ENCODE data around the gene RAB10.
"Not testable (repeated sequence)": the region's sequence is repeated elsewhere in the genome, so short reads cannot be mapped to it uniquely, and the experiment has no call there.

RAB10 gene

DNA sequence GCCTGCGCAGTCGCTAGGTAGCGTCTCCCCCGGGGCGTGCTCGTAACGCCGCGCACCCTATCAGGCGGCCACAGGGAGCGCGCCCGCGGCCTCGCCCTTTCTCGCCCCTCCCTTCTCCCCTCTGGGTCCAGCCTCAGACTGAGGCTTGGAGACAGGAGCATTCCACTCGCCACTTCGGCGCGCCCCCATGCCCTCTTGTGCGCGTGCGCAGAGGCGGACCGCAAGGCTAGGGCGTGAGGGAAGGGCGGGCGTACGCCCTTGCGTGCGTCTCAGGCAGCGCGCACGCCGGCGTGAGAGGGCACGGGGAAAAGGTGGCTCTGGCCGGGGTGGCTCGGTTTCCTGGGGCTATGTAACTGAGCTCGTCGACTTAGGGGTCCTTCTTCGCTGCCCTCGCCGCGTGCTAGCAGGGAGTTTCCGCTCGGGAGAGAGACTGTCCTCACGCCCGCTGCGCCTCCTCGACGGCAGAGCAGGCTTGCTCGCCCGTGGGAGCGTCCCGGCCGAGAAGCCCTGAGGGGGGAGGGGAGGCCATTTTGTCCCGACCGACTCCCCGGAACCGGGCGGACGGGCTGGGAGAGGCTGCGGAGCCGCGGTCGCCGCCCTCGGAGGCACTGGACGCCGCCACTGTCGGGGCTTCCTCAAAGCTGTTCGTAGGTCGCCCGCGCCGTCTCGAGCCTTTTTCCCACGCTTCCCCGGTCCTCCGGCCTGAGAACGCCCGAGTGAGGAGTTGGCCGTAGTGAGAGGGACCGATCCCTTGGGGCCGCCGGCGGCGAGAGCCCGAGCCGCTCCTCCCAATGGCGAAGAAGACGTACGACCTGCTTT is at the start of gene RAB10:
Gene RAB10 (plus strand): TSS at position 267 of the 819 bp plus-strand sequence. CDS start 525 bp downstream, at position 792.
- peak; percentile 100 for DNase-seq (ENCODE audit: low spot score)

DNA sequence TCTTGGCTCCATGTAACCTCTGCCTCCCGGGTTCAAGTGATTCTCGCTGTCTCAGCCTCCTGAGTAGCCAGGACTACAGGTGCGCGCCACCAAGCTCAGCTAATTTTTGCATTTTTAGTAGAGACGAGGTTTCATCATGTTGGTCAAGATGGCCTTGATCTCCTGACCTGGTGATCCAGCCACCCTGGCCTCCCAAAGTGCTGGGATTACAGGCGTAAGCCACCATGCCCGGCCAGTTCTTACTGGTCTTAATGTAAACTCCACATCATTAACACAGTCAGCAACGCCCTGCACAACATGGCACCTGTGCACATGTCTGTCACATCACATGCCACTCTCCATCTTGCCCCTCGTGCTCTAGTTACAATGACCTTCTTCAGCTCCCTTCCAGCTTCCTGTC is 45.8 kb upstream of the RAB10 start:
- no peak for DNase-seq (ENCODE audit: low spot score)

DNA sequence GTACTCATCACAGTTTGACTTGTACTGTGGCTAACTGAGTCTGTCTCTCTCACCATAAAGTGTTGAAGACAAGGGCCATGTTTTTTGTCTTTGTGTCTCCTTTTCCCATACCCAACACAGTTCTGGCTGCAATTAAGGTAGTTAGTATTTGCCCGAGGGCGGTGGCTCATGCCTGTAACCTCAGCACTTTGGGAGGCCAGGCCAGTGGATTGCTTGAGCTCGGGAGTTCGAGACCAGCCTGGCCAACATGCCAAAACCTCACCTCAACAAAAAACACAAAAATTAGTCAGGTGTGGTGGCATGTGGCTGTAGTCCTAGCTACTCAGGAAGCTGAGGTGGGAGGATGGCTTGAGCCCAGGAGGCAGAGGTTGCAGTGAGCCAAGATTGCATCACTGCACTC is 44.7 kb upstream of the RAB10 start:
- no peak for DNase-seq (ENCODE audit: low spot score)

DNA sequence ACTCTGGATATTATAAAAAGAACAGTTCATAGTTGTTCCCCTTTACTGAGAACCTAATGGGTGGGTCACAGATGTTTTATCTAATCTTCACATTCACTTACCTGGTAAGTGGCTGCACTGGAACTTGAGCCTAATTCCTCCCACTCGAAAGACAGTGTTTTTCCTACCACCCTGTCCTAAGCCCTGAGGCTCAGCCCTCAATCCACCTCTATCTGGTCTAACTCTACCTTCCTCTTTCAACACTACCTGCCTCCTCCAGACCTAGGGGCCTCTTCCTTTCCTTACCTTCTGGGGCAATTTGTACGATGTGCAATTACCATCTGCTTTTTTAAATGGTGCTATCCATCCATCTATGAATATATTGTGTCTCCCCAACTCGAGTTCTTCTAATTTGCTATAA is 41.9 kb upstream of the RAB10 start:
- DNase-seq (ENCODE audit: low spot score), result no peak

DNA sequence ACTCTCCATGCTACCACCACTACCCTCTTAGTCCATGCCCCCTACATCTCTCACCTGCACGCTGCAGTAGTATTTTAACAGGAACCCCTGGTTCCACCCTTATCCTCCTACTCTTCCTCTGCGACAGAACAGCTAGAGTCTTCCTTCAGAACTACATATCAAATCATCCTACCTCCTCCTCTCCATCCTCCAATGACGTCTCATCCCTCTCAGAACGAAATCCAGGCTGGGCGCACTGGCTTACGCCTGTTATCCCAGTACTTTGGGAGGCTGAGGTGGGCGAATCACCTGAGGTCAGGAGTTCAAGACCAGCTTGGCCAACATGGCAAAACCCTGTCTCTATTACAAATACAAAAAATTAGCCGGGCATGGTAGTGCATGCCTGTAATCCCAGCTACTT is 41.3 kb upstream of the RAB10 start:
- DNase-seq (ENCODE audit: low spot score), result no peak

DNA sequence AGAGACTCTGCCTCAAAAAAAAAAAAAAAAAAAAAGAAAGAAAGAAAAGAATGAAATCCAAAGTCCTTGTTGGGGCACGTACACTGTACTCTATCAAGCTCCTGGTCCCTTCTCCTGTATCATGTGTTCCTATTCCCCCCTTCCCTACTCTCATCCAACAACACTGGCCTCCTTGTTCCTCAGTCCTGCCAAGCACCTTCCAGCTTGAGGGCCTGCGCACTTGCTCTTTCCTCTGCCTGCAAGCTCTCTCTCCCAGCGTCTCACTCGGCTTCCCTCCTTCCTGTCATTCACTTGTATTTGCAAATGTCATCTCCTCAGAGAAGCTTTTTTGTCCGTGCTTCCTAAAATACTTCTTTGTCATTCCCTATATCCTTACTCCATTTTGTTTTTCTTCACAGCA is 40.8 kb upstream of the RAB10 start:
- no peak for DNase-seq (ENCODE audit: low spot score)

DNA sequence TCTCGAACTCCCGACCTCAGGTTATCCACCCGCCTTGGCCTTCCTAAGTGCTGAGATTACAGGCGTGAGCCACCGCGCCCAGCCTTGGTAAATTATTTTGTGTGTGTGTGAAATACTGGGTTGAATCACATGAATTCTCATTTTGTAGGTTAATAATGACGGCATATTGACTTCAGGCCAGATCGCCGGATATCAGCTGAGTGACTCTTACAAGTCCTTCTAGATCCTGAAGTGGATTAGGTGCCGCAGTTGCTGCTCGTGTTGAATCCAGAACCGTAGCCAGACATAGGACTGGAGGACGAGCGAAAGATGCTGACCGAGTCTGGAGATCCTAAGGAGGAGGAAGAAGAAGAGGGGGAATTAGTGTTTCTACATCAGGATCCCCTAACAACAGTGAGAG is 39.4 kb upstream of the RAB10 start:
- DNase-seq (ENCODE audit: low spot score), result no peak

DNA sequence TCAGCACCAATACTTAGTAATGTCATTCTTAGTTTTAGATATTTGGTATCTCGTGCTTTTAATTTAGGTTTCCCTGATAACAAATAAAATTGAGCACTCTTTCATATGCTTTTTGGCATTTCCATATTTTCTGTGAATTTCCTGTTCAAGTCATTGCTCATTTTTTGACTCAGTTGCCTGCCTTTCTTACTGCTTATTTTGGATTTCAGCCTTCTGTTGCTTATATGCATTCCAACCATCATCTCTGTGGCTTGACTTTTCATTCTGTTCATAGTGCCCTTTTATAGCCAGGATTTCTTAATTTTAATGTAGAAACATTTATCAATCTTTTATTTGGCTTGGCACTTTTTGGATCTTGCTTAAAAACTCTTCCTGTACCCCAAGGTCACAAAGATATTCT is 37.0 kb upstream of the RAB10 start:
- no peak for DNase-seq (ENCODE audit: low spot score)

DNA sequence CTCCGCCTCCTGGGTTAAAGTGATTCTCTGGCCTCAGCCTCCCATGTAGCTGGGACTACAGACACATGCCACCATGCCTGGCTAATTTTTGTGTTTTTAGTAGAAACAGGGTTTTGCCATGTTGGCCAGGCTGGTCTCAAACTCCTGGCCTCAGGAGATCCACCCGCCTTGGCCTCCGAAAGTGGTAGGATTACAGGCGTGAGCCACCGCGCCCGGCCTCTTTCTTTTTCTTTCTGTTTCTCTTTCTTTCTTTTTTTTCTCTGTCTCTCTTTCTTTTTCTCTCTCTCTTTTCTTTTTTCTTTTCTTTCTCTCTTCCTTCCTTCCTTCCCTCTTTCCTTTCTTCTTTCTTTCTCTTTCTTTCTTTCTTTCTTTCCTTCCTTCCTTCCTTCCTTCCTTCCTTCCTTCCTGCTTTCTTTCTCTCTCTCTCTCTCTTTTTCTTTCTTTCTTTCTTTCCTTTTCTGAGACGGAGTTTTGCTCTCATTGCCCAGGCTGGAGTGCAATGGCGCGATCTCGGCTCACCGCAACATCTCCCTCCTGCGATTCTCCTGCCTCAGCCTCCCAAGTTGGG is 35.0 kb upstream of the RAB10 start:
- not testable (repeated sequence) for DNase-seq (ENCODE audit: low spot score)

DNA sequence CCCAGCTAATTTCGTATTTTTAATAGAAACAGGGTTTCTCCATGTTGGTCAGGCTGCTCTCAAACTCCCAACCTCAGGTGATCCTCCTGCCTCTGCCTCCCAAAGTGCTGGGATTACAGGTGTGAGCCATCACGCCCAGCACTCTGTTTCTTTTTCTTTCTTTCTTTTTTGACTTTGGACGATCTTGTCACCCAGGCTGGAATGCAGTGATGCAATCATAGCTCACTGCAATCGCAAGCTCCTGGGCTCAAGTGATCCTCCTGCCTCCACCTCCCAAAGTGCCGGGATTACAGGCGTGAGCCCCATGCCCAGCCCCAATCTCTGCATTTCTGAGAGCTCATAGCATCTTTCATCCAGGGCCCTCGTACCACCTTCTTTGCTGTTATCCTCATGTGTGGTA is 34.5 kb upstream of the RAB10 start:
- not testable (repeated sequence) for DNase-seq (ENCODE audit: low spot score)

DNA sequence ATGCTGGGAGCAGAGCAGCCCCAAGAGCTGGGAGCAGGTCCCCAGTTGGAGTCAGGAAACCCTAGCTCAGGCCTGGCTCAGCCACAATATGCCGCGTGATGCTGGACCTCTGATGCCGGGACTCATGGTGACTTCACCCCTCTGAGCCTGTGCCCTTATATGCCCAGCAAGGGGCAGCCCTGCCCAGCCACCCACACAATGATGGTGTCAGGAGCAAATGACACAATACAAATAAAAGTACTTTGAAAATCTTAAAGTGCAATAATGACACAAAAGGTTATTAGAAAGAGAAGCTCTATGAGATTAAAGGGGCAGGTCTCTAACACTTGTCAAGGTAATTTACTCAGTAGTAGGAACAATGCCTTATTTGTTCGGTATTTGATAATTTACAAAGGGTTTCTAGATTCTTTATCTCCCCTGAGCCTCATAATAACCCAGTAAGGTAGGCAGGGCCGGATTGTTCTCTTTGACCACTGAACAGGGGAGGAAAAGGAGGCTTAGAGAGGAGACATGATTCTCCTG is 33.3 kb upstream of the RAB10 start:
- no peak for DNase-seq (ENCODE audit: low spot score)

DNA sequence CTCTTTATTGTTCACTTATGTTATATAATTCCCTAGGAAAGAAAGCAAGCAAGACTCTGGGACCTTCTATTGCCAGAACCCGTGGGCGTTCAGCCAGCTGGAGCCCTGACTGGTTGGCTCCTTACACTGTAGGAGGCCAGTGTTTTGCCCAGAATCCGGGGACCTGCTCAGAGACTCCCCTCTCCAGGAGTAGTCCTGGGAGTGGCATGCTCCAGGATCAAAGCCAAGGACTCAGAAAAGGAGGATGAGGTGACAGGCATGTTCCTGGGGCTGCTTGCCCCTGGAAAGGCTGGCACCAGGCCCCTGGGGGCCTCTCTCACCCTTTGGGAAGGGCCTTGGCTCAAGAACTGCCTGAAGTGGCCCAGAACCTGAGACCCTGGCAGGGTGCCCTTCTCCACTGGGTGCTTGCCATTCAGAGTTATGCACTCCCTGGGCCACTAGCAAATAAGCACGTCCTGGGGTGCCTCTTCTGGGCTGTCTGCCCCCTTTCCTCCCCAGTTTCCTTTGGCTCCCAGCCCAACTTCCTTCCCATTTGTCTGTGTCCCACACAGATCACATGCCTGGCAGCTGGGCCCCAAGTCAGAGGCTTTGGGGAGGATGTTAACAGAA is 32.0 kb upstream of the RAB10 start:
- no peak for DNase-seq (ENCODE audit: low spot score)

DNA sequence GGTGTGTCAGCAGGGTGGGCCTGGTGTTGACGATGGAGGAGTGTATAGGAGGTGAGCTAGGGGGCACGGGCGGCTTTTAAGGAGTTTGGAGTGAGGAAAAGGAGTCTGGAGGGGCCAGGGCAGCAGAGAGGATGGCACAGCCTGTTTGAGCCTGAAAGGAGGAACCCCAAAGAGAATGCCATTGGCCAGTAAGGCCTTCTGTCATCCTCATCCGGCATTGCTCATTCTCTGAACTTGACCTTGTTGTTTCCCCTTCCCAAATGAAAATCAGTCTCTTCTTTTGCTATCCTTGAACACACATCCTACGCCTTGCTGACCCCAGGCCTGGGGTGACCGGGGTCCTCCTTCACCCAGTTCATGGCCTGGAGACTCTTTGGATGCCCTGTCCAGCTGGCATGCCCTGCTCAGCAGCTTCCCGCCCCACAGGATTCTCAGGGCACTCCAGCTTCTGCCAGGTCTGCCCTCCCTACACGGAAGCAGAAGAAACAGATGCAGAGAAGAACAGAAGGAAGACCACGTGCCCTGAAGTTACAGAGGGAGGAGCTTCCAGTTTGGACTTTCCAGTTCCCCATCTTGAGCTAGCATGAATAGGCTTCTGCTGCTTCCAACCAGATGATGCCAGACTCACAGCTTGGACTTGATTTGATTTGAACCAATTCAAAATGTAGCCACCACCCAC is 31.1 kb upstream of the RAB10 start:
- no peak for DNase-seq (ENCODE audit: low spot score)

DNA sequence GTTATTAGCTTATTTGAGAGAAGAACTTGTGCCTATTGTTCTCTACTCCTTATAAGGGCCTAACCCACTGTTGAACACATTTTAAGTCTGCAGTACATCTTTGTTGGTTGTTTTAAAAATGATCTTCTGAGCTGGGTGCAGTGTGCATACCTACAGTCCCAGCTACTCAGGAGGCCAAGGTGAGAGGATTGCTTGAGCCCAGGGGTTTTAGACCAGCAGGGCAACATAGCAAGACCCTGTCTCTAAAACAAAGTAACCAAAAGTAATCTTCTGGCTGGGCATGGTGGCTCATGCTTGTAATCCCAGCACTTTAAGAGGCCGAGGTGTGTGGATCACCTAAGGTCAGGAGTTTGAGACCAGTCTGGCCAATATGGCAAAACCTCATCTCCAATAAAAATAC is 25.8 kb upstream of the RAB10 start:
- DNase-seq (ENCODE audit: low spot score), result no peak

DNA sequence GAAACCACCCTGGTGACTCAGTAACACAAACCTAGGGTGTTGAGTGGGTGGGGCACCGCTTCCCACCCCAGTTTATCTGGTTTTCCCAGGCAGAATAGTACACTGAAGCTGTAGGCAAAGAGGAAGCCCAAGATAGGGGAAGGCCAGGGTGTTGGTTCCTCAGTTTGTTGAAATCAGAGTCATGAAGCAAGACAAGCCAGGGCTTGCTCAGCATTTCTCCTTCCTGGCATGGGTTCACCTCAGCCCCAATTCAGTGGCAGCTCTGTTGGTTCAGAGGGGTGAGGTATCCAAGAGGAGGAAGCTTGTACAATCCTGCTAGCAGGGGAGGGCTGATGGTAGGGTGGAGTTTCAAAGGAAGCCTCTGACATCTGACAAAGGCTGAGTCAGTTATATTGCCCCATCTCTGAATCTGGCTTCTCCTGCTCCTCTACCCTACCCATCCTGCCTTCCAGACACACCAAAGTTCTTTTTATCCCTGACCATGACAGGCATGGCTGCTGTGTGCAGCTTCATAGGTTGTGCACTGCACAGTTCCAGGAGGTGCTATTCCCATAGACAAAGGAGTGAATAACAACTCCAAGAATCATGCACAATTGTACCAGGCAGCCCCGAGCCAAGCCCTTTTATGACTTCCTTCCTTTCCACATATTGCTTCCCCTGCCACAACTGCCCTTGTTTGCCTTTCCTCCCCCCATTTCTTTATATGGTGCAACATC is 24.9 kb upstream of the RAB10 start:
- DNase-seq (ENCODE audit: low spot score), result peak; percentile 19

DNA sequence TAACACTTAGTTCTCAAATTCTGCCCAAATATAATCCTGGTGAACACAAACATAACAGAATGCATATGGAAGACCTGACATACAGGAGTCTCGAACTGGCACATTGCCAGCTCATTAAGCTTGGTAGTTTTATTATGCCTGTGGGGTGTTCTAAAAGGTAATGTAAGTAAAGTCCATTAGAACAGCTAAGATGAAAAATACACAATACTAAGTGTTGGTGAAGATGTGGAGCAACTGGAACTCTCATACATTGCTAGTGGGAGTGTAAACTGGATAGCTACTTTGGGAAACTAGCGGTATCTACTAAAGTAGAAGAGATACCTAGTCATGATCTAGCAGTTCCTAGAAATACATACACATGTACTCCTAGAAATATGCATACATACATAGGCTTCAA is 24.3 kb upstream of the RAB10 start:
- no peak for DNase-seq (ENCODE audit: low spot score)

DNA sequence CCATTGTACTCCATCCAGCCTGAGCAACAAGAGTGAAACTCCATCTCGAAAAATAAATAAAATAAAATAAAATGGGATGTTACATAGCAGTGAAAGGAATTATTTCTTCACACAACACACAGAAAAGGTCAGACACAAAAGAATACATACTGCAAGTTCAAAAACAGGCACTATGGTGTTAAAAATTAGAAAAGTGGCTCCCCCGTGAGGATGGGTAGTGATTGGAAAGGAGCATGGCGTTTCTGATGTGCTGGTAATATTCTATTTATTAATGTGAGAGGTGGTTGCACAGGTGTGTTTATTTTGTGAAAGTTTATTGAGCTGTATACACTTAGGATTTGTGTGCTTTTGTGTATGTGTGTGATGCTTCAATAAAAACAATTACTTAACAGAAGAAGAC is 22.9 kb upstream of the RAB10 start:
- DNase-seq (ENCODE audit: low spot score), result no peak

DNA sequence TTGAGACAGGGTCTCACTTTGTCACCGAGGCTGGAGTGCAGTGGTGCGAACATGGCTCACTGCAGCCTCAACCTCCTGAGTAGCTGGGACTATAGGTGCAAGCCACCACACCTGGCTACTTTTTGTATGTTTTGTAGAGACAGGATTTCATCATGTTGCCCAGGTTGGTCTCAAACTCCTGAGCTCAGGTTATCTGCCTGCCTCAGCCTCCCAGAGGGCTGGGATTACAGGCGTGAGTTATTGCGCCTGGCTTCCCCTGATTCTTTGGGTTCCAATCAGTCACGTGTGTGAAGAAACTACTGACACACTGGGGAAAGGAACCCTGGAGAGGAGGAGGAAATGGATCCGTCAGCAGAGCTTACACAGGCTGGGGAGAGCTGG is 22.3 kb upstream of the RAB10 start:
- DNase-seq (ENCODE audit: low spot score), result no peak

DNA sequence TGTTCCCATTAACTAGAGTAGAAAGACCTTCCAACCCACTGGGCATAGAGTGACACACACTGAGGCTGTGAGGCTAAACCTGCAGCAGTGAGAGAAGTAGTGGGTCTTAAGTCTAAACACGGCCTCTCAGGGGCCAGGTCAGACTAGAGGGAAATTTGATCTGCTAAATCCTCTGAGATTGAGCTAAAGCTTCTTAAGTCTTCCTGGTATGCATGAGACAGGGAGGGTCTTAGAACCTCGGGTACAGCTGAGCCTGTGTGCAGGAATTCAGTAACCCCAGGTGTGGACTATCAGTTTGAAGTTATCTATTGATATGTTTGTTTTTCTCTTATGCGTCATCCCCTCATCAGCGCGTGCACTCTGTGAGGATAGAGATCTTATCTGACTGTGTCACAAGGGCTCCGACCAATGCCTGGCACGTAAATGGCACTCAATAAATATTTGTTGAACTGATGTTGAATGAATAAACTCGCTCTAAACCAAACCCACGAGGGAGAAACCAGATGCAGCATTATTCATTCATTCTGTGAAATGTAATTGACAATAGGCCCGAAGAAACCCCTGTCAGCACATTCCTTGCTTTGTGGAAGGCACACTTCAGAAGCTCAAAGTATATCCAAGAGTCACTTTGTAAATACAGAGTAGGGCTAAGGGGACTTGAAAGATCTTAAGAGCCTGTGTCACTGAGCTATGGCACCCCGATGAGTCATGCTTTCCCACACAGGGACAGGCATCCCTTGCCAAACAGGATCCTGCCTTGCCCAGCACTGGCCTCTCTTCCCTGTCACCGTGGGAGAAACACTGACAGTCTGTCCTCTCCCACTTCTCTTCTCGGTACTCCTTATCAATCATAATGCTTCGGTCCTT is 21.7 kb upstream of the RAB10 start:
- DNase-seq (ENCODE audit: low spot score), result no peak

DNA sequence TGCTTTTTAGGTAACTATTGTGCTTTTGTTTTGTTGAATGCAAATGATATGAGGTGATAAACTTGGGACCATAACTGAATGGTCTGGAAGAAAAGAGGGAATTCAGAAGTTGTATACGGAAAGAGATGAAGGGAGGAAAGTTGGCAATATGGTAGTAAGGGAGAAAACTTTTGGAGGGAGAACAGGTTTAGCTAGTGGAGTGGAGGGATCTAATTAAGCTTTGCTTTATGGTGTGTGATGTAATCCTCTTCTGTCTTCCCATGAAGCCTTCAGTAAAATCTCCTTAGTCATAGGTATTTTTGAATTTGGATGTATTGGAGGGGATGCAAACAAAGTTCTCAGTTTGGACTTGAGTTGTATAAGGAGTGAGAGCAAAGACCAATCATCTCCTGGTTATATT is 20.2 kb upstream of the RAB10 start:
- no peak for DNase-seq (ENCODE audit: low spot score)

Data from CD4-positive, alpha-beta T cell treated with Interleukin-2 at 100 ng/mL for 4 hours (primary cell).